GM19099 (cell line): ENCODE data around the gene EHMT1.

Source experiments
- POLR2A ChIP-seq: IDR thresholded peaks from 3 replicates; pipeline ENCODE4 v1.6.1; 2011; ENCODE audit warnings: low read depth; ENCODE audit not compliant: insufficient read length; ENCODE audit errors: extremely low read depth

The EHMT1 gene

DNA sequence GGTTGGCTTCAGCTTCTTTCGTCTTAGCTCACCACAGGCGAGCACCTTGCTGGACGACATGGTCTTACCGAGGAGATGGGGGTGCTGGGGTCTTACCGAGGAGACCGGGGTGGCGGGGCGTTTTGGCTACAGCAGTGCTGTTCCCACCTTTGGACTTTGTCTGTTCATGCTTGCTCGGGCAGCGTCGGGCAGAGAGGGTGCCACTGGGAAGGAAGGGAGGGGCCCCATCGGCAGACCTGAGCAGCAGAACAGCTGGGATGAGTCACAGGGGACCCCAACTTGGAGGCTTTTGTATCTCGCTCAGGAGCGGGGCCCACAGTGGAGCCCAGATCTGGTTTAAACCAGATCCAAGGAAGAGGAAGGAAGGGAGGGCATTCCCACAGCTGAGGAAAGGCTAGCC is 152.8 kb downstream of the EHMT1 start:
- TF ChIP-seq POLR2A, result no peak

DNA sequence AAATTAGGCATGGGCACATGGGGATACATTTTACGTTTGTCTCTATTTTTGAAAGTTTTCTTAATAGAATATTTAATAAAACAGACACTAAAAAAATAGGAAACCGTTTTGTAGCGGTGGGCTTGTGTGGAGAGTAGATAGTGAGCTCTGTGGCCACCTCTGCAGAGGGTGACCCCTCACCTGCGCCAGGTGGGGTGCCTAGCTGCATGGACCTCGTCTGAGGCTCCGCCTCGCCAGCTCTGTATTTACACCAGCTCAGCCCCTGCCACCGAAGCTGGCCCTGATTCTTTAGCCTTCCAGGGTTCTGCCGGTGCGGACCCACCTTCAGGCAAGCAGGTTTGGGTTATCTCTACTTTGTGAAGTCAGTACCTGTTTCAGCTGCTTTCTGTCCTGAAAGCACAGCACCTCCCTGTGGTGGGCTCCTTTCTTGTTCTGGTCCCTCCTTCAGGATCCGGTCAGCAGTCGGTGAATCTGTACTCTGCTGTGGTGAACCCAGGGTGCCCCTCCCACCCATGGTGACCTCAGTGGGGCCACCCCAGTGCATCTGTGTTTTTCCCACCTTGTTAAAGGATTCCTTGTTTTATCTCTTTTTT is 153.6 kb downstream of the EHMT1 start:
- no peak for TF ChIP-seq POLR2A

DNA sequence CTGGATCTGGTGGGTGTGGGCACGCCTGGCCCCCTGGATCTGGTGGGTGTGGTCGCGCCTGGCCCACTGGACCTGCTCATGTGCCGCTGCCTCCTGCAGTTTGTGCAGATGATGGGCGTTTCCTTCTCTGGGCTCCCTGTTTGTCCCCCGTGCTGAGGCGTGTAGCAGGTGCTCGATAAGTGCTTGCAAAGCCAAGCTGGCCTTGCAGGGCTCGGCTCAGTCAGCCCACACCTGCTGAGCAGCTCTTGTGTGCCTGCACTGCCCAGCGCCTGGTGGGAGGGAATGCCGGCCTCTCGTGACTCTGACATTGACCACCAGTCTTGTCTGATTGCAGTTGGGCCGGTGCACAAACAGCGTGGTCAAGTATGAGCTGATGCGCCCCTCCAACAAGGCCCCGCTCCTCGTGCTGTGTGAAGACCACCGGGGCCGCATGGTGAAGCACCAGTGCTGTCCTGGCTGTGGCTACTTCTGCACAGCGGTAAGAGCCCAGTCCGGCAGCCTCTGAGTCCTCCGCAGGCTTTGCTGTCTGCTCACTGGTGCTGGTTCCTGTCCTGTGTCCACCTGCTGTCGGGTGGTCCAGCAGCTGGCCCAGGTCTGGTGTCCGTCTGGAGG is 156.1 kb downstream of the EHMT1 start:
- TF ChIP-seq POLR2A, result no peak

DNA sequence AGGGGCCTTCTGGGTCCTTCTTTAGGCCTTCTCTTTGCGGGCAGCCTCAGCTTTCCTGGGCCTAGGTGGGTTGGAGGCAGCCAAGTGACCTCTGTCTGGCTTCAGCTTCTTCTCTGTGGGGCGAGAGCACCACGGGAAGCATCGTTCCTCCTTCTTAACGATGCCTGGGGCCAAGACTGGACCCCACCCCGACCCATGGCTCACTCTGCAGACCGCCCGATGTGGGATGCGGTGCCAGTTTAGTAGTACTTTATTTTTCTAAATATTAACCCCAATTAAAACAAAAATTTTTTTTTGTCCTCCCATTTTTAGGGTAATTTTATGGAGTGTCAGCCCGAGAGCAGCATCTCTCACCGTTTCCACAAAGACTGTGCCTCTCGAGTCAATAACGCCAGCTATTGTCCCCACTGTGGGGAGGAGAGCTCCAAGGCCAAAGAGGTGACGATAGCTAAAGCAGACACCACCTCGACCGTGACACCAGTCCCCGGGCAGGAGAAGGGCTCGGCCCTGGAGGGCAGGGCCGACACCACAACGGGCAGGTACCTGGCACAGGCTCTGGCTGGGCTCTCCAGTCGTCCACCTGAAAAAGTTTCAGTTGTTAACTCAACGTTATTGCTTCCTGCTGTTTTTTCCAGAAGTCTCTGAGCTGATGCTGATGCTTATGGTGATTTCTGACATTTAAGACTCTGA is 157.6 kb downstream of the EHMT1 start:
- TF ChIP-seq POLR2A, result no peak

DNA sequence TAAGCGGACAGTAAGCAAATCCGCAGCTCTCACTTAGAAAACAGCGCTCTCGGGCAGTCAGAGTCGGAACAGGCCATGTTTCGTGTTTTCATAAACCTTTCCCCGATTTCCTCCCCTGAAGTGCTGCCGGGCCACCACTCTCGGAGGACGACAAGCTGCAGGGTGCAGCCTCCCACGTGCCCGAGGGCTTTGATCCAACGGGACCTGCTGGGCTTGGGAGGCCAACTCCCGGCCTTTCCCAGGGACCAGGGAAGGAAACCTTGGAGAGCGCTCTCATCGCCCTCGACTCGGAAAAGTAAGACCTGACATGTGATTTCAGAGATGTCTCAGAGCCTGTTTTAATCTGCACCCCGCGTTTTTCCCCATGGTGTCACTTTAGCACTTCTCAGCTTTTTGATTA is 159.0 kb downstream of the EHMT1 start:
- TF ChIP-seq POLR2A, result no peak

DNA sequence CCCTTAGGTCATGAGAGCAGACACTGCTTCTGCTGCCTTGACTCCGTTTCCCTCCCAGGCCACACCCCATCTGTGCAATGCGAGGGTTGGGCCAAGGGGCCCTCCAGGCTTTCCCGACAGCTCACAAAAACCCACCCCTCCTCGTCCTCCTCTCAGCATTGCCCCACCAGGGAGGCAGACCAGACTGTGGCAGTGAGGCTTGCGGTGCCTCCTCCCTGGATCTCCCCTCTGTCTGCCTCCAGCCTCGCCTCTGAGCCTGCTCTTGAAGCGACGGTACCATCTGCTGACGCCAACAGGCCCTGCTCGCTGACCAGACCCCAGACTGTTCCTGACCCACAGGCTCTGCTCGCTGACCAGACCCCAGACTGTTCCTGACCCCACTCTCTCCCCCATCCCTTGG is 159.5 kb downstream of the EHMT1 start:
- TF ChIP-seq POLR2A, result no peak

DNA sequence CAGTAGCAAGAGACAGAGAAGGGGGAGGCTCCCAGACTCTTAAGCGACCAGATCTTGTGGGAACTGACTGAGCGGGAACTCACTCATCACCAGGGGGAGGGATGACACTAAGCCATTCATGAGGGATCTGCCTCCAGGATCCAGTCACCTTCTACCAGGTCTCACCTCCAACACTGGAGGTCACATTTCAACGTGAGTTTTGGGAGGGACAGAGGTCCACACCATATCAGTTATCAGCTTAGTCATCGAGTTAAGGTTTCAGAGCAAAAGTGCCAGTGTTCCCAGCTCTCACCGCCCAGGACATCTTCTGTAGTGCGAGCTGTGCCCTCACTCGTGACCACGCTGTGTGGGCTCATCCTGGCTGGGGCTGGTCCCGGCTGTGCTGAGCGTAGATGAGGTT is 160.1 kb downstream of the EHMT1 start:
- TF ChIP-seq POLR2A, result no peak

DNA sequence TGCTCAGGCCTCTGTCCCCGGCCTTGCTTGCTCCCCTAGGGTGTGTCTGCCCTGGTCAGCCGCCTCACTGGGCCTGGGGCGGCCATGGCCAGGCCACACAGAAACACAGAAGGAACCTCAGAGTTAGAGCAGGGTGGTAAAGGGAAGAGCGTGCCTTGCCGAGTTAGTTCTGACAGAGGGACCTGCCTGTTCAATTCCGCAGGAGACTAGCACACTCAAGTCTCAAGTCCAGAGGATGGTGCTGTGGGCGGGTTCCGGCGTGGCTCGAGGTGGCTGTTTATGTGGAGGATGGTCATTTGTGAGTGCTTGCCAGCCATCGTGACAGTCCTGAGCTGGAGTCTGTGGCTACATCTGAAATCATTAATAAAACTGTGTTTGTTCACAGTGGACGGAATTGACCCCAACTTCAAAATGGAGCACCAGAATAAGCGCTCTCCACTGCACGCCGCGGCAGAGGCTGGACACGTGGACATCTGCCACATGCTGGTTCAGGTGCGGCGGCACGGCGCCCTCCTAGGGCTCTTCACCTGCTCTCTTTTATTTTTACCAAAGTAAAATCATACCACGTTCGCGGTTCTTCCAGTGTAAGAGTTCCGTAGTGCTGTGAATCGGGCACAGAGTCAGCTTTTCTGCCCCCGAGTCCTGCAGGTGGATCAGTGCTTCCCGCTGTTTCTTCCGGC is 163.2 kb downstream of the EHMT1 start:
- TF ChIP-seq POLR2A, result no peak

DNA sequence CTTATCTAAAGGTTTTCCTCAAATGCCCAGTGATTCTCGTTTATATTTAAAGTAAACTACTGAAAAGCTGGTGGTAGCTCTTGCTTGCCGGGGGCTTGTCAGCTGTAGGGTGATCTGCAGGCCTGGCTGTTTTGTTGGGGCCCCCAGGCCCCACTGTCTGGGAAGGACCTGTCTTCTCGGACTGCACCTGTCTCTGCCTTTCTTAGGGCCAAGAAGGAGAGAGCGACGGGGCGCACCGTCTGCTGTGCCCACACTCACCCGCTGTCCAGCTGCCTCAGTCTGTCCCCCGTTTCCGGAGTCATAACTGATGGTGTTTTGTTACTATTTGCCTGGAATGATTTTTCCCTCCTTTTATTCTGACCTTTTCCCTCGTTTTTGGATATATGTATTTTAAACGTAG is 164.7 kb downstream of the EHMT1 start:
- no peak for TF ChIP-seq POLR2A

GRCh38 chr9:137784046-137784445 is 165.2 kb downstream of the EHMT1 start:
- TF ChIP-seq POLR2A, result no peak

- TF ChIP-seq POLR2A, result no peak
Observed at GRCh38 chr9:137784641-137785513, 166.1 kb downstream of the EHMT1 start.

- TF ChIP-seq POLR2A, result no peak
Observed at GRCh38 chr9:137785704-137786161, 166.9 kb downstream of the EHMT1 start.

- no peak for TF ChIP-seq POLR2A
Observed at GRCh38 chr9:137786511-137786920, 167.7 kb downstream of the EHMT1 start.

DNA sequence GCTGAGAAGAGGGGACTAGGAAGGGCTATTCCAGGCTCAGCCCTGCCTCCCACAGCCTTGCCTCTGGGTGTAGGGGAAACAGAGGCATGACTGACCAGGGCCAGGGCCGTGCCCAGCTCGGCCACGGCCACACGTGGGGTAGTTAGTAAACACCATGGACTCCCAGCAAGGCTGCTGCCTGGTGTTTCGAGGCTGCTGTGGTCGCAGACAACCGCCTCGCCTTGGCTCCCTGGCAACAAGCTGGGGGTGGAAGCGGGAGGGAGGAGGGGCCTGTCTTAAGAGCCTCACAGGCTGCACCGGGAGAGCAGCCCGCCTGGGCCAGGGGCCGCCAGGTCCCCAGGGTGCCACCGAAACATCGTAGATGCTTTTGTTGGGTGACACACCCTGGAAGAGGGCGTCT is 168.6 kb downstream of the EHMT1 start:
- TF ChIP-seq POLR2A, result no peak
